Bone marrow (tissue), 2 donors: Measurements from ENCODE around the gene WIPI1.
A peak's percentile ranks its signal among the peaks of the same experiment; 100 is the strongest.
"Not testable (repeated sequence)": the region's sequence is repeated elsewhere in the genome, so short reads cannot be mapped to it uniquely, and the experiment has no call there.

Experiments used
- DNase-seq, 2 donors: peaks; one replicate each; lab custom pipeline; 2025; lab: John Stamatoyannopoulos, UW

The WIPI1 gene

DNA sequence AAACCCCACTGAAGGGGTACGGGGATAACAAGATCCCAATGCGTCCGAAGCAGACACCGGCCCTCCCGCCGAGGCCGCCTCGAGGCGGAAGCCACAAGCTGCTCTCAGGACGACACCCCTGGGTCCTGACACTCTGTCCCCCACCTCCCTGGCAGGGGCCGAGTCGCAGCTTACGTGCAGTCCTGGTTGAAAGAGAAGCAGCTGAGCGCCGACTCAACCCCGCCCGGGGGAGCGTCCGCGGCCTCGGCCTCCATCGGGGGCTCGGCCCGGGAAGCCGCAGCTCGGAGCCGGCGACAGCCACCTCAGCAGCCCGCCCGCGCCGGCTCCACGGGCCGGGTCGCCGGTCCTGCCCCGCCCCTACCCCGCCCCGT, at the start of gene WIPI1:
WIPI1 (minus strand) TSS at position 329 of the 371 bp plus-strand sequence; CDS start at position 254, 75 bp downstream.
- peak in 1 of 2 donors; percentile 80 for DNase-seq

GRCh38 chr17:68505951-68506350, 48.7 kb upstream of the WIPI1 start:
- no peak for DNase-seq

DNA sequence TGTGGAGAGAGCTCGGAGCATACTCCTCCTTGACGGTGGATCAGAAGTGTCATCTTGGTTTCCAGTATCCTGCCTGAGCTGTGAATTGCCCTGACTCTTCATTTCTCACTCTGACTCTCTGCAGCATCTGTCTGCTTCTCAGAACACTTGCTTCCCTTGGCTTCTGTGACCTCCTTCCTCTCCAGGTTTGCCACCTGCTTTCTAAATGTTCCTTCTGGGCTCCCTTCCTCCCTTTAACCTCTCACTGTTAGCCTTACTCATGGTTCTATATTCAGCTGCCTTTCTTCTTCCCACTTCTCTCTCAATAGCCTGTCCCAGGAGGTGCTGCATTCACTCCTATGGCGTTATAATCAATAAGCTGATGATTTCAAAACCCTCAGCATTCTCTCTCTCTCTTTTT, 43.8 kb upstream of the WIPI1 start:
- no peak for DNase-seq

DNA sequence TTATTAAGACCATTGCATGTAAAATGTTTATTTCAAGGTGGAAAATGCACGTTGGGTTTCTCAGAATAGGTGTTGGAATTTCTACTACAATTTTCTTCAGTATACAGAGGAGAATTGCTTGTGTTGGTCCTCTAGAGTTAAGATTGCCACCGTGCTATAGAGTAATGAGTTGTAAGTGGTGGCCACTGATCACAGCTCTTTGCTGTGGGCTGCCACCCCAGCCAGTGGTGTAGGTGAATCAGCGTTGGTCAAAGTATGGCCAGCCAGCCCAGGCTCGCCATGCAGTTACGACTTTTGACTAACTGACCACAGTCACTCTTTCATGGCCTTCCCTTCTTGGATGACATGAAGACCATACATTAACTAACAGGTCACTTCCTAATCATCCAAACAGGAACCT, 42.3 kb upstream of the WIPI1 start:
- no peak for DNase-seq

DNA sequence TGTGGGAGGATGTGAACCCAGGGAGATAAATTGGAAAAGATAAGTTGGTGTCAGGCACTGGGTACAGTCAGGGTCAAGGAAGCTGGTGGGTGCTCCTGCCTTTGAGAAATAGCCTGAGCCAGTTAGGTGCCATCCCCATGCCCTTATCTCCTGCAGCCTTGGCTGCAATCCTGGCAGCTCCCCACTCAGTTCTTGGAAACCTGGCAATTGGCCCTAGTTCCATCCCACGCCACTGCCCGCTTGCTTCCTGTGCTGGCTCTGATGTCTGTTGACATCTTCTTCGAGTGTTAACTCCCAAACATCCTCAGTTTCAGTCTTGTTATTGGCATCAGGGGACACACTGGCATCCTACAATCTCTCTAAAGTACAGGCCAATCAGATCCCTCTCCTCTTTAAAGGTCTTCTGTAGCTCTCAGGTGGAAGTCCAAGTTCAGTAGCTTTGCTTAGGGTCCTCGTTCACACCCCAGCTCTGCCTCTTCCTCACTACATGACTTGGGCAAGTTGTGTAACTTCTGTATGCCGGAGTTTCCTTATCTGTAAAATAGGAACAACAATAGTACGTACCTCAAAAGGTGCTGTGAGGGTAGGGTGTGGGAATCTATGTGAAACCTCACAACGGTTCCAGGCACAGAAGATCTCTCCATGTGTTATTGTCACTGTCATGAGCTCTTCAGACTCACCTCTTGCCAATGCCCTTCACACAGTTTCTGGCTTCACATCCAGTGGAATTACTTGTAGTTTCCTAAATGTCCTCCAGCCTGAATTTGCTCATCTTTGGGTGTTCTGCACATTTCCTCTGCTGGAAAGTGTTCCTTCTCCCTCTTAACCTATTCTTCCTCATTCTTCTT, 41.4 kb upstream of the WIPI1 start:
- no peak for DNase-seq

GRCh38 chr17:68497885-68498319, 40.6 kb upstream of the WIPI1 start:
- DNase-seq: peak in 1 of 2 donors; percentile 77

GRCh38 chr17:68495081-68495480, 37.8 kb upstream of the WIPI1 start:
- no peak for DNase-seq

DNA sequence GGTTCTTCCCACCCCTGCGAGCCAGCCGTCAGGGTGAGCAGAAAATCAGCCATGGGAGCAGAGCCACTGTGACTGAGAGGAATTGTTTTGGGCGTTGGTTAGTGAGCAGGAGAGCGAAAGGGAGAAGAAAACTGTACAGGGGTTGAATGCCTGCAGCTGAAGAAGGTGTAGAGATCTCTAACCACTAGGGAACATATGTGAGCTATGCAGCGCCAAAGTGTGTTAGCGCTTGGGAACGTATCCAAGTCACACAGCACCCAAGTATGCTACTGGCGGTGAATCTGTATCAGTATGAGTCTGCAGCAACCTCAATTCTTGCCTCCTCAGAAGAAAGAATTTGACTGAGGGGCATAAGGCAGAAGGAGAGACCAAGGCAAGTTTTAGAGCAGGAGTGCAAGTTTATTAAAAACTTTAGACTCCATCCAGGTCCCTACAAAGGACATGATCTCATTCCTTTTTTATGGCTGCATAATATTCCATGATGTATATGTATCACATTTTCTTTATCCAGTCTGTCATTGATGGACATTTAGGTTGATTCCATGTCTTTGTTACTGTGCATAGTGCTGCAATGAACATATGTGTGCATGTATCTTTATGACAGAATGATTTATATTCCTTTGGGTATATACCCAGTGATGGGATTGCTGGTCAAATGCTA, 35.2 kb upstream of the WIPI1 start:
- not testable (repeated sequence) for DNase-seq

DNA sequence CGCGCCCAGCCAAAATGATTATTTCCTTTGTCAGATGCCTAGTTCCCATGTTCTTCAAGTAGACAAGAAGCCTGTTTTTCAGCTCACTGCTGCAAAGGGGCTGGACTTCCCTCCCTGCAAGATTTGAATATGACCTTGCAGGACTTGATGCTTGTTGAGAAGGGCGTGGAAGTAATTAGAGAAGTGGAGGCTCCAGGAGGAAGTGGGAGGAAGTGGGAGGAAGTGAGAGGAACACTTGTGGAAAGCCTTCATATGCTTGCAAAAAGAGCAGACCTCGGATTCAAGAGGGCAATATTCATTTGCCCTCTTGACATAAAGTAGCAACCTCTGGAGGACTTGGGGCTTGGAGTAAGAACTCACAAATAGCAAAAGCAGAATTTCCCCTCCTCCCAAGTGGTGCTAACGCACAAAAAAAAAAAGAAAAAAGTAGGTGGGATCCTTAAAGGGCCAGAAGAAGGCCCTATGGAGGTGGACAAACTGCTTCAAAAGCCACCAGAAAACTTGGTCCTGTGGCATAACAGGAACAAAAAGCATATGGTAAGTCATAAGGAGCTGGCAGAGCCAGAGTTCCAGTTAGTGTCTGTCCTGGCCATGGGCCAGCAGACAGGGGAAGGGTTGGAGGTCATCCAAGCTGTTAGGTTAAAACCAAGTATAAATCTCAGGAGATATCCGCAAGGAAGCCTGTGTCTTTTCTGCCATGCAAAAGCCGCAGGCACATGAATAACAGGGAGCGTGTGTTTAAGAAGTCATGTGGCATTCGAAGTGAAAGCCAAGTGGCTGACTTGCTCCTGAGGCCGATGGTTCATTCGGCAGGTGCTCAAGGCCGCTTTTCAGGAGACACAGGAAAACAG, 34.3 kb upstream of the WIPI1 start:
- no peak for DNase-seq

DNA sequence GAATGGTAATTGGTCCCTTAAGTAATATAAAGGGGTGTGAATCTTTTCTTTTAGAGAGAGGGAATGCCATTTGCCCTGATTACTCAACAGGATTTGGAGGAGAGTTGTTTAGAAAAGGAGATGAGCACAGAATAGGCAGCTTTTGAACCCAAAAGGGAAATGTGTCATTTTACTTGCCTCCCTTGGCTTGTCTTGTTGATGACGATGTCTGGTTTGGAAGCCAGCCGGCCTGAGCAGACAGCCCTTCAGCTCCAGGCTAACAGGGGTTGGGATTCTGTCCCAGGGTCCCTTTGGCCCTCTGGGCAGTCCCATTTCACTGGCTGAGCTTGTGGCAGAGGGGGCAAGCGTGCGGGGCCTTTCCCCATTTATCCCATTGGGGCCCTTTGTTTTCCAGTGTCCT, 32.6 kb upstream of the WIPI1 start:
- DNase-seq: no peak

DNA sequence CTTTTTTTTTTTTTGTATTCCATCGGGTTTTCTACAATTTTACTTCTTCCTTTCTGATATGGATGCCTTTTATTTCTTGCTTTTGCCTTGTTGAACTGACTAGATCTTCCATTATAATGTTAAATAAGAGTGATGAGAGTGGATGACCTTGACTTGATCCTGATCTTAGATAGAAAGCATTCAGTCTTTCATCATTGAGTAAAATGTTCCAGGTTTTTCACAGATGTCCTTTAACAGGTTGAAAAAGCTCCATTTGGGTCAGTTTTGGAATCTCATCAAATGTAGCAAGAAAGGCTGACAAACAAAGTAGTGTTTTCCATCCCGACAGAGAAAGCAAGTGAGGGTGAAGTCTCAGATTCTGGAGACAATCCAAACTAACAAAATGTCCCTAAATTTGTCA, 27.2 kb upstream of the WIPI1 start:
- DNase-seq: no peak

DNA sequence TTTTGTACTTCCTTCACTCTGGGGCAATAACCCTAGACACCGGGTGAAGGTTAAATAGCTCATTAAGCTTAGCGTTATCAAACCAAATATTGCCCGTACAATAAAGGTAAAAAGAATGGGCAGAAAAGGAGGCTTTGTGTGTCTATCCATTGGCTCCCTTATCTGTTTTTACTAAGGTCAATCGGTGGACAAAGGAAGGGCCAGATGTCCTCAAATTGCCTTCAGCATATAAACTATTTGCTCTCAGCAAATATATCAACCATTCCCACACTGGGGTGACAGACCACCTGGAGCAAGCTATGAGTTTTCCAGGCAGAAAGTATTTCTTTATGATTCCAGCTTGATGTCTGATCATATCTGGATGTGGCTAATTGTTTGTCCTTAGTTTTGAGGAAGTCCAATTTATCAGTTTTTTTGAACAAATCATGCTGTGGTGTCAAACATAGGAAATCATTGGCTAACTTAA, 25.3 kb upstream of the WIPI1 start:
- DNase-seq: no peak

DNA sequence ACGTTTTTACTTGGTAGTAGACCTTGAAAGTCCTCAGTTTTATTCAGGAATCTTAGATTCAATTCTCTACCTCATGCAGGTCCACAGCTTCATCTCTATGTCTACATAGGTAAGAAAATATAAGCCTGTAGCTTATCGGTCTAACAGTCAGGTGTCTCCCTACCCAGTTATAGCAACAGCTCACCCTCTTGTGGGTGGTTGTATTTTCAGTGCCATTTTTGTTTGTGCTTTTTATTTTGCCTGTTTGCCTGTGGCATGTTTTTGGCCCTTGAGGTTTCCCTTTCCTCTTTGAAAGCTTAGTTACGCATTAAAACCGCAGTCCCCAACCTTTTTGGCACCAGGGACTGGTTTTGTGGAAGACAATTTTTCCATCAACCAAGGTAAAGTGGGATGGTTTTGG, 23.6 kb upstream of the WIPI1 start:
- no peak for DNase-seq

DNA sequence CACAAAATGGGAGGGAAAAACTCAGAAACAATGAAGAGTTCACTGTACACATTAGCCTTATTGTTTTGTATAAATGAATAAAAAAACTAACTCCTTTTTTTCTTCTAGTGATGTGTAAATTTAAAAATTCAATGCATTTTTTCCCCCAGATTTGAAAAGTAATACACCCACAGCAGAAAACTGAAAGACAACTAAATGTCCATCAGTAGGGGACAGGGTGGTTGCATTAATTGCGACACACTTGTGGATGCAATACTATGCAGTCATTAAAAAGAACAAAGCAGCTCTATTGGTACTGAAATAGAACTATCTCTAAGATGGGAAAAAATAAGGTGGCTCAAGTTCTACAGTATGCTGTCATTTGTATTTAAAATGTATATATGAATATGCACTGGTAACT, 13.7 kb upstream of the WIPI1 start:
- DNase-seq: no peak

- no peak for DNase-seq
Measured at GRCh38 chr17:68468788-68469187, 11.5 kb upstream of the WIPI1 start.

DNA sequence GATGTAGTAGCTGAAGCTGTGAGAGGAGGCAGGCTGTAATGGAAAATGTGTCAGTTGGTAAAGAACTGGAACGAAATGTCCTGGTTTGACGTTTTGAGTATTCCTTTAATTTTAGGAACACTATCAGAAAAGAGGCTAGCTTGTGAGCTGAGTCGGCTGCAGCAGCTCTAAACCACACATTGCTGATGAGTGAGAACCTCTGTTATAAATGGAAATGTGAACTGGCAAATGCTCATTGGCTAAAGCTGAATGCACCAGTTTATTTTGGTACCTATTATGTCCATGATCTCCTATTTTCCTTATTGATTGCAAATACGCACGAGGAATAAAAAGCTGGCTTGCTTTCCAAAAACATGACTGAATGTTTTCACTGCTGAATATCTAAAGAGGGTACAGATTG, 11.0 kb upstream of the WIPI1 start:
- no peak for DNase-seq

- DNase-seq: no peak
Measured at GRCh38 chr17:68463211-68464019, 6.1 kb upstream of the WIPI1 start.

DNA sequence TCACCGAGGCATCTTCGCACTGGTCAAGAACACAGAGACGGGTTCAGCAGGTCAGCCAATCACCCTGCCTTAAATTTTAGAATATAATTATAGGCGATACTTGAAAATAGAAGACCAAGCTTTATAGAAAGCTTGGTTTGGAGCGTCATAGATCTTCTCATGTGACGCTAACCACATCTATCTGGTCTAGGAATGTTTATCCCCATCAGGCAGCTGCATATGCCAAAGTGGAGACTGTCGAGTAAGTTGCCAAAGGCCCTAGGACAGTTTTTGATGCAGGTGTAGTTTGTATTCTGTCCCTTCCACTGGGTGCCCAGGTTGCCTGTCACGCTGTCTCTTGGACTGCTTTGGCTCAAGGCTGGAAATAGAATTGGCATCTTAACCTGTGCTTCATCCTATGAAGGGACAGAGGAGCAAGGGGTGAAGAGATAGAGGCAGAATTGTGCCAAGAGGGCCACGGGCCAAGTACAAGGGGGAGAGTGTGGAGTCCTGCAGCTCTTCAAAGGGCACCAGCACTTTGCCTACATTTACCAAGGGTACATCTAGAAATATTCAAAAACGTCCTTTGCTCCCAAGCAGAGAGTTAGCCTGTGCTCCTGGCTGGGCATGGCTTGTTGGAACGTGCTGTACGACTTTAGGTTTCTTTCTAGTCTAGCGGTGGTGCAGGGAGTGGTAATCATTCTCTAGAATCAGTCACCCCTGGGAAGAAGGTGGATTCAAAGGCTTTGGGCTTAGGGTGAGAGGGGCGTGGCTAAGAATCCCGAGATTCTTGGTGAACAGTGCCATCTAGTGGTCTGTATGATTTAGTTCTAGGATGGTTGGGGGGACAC, 5.3 kb upstream of the WIPI1 start:
- DNase-seq: peak in 1 of 2 donors; percentile 50

DNA sequence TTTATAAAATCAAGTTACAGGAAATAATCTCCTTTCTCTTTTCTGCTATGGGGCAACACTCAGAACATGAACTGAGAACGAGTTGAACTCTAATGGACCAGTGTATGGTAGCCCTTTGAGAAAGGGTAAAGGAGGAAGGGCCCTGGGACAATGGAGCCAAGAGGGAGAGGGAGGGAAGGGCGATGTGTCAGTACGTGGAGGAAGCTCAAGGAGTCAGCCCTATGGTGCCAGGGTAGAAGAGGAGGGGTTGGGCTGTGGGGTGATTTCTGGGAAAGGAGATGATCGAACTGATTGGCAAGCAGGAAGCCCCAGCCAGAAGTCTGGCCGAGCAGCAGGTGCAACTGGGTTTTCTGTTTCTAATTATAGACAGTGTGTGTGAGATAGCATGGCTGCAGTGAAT, 4.3 kb upstream of the WIPI1 start:
- no peak for DNase-seq

GRCh38 chr17:68461122-68461539, 3.8 kb upstream of the WIPI1 start:
- no peak for DNase-seq

DNA sequence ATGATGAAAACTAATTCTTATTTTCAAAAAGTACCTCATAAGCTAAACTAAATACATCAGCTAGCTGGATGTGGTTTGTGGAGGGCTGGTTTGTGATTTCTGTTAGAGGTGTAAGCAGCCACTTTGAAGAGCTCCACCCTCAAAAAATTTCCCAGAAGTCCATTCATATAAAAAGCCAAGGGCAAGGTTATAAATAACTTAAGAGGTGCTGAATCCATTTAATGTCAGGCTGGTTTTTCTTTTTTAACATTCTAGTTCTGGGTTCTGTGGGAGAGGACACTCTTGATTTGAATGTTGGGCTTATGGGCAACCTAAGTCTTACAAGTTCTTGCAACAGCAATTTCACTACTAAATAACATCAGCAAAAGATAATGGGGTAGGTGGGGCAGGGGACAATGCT, 3.4 kb upstream of the WIPI1 start:
- DNase-seq: no peak
